ENCODE data around the gene ADI1.

DNA sequence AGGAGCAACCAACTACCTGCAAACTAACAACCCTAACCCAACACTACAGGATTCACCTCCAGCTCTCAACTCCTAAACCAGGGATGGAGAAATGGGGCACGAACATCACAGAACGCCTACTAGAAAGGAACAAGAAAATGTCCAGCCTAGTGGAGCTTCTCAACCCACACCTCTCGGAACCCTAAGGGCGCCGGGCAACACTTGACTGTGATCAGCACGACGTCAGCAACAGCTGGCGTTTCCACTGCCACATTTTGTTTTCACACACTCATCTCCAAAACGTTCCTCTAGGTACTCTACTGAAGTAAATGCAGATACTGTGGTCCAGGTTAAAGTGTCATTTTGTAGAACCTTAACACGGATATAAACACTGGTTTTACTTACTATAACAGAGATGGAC is 34.6 kb upstream of the ADI1 start:
- TF ChIP-seq CTCF (IDR thresholded peaks at IDR 0.05; ENCODE audit: insufficient read depth, low read length) (no peak), POLR2AphosphoS5 (IDR thresholded peaks at IDR 0.05; ENCODE audit: low read depth) (no peak), GABPA (IDR thresholded peaks at IDR 0.05; ENCODE audit: low read depth) (no peak)
- TF ChIP-seq, protein P1, sequence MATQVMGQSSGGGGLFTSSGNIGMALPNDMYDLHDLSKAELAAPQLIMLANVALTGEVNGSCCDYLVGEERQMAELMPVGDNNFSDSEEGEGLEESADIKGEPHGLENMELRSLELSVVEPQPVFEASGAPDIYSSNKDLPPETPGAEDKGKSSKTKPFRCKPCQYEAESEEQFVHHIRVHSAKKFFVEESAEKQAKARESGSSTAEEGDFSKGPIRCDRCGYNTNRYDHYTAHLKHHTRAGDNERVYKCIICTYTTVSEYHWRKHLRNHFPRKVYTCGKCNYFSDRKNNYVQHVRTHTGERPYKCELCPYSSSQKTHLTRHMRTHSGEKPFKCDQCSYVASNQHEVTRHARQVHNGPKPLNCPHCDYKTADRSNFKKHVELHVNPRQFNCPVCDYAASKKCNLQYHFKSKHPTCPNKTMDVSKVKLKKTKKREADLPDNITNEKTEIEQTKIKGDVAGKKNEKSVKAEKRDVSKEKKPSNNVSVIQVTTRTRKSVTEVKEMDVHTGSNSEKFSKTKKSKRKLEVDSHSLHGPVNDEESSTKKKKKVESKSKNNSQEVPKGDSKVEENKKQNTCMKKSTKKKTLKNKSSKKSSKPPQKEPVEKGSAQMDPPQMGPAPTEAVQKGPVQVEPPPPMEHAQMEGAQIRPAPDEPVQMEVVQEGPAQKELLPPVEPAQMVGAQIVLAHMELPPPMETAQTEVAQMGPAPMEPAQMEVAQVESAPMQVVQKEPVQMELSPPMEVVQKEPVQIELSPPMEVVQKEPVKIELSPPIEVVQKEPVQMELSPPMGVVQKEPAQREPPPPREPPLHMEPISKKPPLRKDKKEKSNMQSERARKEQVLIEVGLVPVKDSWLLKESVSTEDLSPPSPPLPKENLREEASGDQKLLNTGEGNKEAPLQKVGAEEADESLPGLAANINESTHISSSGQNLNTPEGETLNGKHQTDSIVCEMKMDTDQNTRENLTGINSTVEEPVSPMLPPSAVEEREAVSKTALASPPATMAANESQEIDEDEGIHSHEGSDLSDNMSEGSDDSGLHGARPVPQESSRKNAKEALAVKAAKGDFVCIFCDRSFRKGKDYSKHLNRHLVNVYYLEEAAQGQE (IDR thresholded peaks at IDR 0.05; ENCODE audit: insufficient replicate concordance, low read depth), result no peak

All from HL-60 (cell line).